Breast epithelium (tissue), 3 donors: Measurements from ENCODE around the gene ATL3.

ENCODE experiments used
- CTCF ChIP-seq, 3 donors: fragments of 450-650 bp; IDR thresholded peaks; one replicate each; pipeline ENCODE4 v1.5.1; 2016 to 2017; ENCODE audit warnings: antibody characterized with exemption in 3 of 3, mild to moderate bottlenecking in 3 of 3, moderate library complexity in 3 of 3
- POLR2A ChIP-seq: fragments of 450-650 bp; IDR thresholded peaks from one replicate; pipeline ENCODE4 v1.6.1; 2016; ENCODE audit warnings: antibody characterized with exemption, mild to moderate bottlenecking, moderate library complexity
- POLR2AphosphoS5 ChIP-seq, 3 donors: sonication (generic); formaldehyde crosslinking; IDR thresholded peaks; one replicate each; pipeline ENCODE4 v1.6.1; 2017; ENCODE audit warnings: antibody characterized with exemption in 3 of 3

- TF ChIP-seq CTCF (IDR thresholded peaks at IDR 0.05) (no peak), POLR2A (no peak), POLR2AphosphoS5 (IDR thresholded peaks at IDR 0.05) (no peak)
These were observed 75.9 kb downstream of the ATL3 start for GRCh38 chr11:63595296-63595695.
